HG02678 (cell line): ENCODE data around the gene CIITA.

ENCODE experiments used
- ATAC-seq: cut with Tn5 transposase; IDR thresholded peaks from one replicate; pipeline ENCODE4 v1.9.1; 2021; ENCODE audit warnings: mild to moderate bottlenecking, moderate library complexity; ENCODE audit not compliant: unreplicated experiment

The CIITA gene

DNA sequence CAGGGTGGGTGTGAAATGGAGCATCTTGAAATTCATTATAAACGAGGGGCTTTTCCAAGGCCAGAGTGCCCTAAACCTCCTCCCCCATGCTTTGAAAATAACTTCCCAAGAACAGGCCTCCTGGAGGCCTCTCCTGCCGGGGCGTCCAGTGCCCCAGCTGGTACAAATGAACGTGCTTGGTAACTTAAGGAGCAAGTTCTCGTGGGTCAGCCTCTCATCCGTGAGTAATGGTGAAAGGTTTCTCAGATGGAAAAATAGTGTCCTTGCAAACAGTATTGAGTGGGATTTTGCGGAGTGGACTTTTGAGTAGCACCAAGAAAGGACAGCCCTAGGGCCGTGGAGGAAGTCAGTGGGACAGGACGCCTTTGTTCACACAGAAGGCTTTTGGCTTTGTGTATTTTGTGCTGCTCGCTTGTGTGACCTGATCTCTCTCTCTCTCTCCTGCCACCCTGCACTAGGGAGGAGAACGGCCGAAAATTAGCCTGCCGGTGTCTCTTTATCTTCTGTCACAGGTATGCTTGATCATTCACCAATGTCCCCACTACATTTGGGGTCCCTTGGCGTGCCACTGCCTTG, 102.0 kb downstream of the CIITA start:
- ATAC-seq = no peak

DNA sequence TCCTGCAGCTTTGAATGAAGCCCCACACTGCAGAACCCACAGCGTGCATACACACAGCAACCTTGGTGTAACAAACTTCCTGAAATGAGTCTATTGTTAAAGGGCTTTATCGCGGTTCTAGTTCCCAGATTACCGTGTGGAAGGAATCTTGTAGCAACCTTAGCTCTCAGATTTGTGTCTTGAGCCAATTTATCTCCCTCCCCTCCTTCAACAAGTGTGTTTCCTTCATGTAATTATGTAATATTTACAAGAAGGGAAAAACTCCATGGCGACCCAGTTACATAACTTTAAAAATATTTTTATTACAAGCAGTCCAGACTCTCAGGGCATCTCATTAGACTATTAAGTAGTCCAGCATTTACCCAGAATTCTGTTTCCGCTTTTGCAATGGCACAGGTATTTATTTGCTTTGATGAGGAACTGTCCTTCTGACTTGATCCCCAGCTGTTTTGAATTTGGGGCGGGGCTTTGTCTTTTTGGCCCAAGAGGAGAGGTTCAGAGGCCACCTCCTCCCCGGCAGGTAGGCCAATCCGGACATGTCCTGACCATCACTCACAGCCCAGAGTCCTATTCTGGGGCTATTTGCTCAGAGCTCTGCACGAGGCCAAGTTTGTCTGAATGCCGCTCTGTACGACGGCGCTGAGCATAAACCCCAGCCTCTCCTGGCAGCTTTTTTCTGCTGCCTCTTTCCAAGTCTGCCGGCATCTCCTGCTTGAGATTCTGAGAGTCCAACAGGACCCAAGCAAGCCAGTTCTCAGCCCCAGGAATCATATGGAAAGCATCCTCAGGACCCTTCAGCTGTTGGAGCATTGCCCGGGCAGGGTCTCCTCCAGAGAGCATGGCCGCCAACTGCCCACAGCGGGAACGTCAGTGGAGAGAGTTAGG, 103.0 kb downstream of the CIITA start:
- ATAC-seq = no peak

DNA sequence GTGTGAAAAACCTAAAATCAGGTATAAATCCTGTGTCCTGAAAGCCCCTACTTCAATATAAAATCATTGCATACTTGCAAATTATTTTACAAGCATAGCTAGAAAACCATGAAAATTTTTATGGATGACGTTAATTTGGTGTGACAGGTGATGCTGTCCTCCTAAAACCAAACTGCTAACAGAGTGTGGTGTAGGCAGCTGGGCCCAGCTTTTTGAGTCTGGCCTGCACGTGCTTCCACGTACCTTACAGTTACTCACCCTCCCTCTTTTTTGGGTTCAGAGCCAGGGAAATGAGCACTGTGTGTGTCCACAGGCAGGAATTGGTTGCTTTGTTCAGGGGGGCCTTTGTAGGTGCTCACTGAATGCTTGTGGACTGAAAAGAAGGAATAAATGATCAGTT, 103.8 kb downstream of the CIITA start:
- no peak for ATAC-seq

DNA sequence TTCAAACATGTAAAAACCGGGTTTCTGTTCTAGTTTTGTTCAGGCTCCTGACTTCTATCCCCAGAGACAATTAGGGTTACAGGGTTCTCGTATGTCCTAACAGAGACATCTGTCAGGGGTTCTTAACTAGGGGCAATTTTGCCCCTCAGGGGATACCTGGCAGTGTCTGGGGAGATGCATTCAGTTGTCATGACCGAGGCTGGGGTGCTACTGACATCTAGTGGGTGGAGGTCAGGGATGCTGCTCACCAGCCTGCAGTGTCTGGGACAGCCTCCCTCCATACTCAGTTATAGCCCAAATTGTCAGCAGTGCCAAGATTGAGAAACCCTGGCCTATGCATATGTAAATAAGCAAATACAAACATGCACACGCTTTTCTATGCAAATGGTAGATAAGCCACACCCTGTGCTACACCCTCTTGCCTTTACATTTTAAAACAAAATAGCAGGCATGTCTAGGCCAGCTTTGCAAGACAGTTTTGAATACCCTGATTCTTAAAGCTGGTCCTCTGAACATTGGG, 104.8 kb downstream of the CIITA start:
- ATAC-seq = peak; percentile 80

DNA sequence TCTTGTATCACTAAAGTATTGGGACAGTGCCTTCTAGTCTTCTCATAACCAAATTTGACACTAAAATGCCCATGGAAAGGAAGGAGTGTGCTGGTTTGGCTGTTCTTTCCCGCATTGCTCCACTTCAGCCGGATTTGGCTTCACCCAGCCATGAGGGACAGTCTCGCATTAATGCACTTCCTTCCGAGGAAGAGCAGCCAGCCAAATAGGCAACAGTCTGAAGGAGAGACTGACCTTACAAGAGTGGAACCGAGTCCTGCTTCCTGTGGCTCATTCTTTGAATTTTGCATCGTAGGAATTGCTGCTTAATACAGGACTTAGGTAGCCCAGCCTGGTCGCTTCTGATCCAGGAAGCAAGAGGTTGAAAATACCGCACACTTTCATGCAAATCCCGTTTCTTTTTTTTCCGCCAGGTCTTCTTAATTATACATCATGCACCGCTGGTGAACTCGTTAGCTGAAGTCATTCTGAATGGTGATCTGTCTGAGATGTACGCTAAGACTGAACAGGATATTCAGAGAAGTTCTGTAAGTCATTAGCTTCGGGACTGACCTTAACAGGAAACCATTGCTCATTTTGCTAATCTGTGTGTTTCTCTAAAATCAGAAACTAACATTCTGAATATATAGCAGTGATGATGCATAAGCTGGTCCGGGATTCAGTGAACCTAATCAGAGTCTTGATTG, 105.6 kb downstream of the CIITA start:
- peak; percentile 28 for ATAC-seq

DNA sequence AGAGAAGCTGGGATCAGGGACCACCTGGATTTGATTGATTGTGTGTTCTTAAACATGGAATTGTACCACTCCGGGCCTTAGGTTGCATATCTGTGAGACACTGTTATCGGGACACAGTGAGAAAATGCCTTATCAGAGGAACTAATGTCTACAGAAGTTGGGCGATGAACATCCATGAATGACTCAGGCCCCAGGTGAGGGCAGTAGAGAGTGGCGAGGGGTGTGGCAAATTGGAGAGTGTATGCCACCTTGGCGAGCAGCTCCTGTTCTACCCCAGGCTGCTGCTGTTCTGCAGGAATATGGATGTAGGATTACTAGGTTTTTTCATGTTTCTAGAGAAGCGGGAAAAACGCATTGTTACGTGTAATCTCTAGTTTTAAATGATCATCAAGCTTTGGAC, 106.2 kb downstream of the CIITA start:
- no peak for ATAC-seq

DNA sequence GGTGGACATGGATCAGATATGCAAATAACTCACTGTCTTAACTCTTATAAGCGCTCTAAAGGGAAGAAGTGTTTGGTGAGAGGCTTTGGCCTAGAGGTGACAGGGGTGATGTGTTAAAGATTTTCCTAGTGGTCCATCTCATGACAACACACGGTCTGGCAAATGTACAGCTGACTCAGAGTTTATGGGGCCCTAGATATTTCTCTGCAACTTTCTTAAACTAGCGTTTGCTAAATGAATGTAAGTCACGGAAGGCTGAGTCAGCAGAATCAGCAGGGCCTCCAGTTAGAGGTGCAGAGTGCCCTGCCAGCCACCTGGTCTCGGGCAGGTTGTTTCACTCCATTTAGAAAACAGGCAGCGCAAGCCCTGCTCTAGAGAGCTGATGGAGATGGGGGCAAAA, 107.5 kb downstream of the CIITA start:
- ATAC-seq = no peak
